Activated CD4-positive, alpha-beta memory T cell treated with anti-CD3 and anti-CD28 coated beads, Interleukin-2, amount 10 ng/mL, durations not matched to agents 7 days and 5 days (primary cell): ENCODE data around the gene AHRR. TPM values are rescaled to one million over a fixed set of nuclear protein-coding genes. Genes with fewer than 3 reads are reported as not detected.

Experiments
- CTCF ChIA-PET: fragments of 350-600 bp; sonication (Branson Sonifier 250); formaldehyde crosslinking; loops from one replicate; lab custom pipeline; 2021; ENCODE audit warnings: antibody characterized with exemption, inconsistent platforms; lab: Charles Lee
- POLR2A ChIA-PET: fragments of 350-600 bp; sonication (Branson Sonifier 250); formaldehyde crosslinking; loops from one replicate; lab custom pipeline; 2021; ENCODE audit warnings: antibody characterized with exemption; lab: Charles Lee
- DNase-seq: peaks from one replicate; pipeline ENCODE4 v3.0.0-alpha.2; 2020
- H3K27ac Mint-ChIP-seq: one replicate; pipeline ENCODE4 v1.8.0; 2021; ENCODE audit warnings: mild to moderate bottlenecking, mixed read lengths
- H3K27me3 Mint-ChIP-seq: one replicate; pipeline ENCODE4 v1.8.0; 2021; ENCODE audit warnings: mixed read lengths
- H3K36me3 Mint-ChIP-seq: one replicate; pipeline ENCODE4 v1.8.0; 2021; ENCODE audit warnings: low read depth, mixed read lengths
- H3K4me1 Mint-ChIP-seq: one replicate; pipeline ENCODE4 v1.8.0; 2021; ENCODE audit warnings: mixed read lengths
- H3K4me3 Mint-ChIP-seq: one replicate; pipeline ENCODE4 v1.8.0; 2021; ENCODE audit warnings: mild to moderate bottlenecking, mixed read lengths
- H3K9me3 Mint-ChIP-seq: one replicate; pipeline ENCODE4 v1.8.0; 2021; ENCODE audit warnings: mixed read lengths
- total RNA-seq, 2 experiments: library from RNA; stranded (reverse); gene quantifications; one replicate each; pipeline ENCODE4 v1.2.3, GENCODE V29; 2021

The AHRR gene
- total RNA-seq, 2 experiments from 2014 or later, result 23.6 to 24.6 TPM

- POLR2A ChIA-PET, result no interaction called here
- peaks cover 38% of the 10 kb centered on the region for H3K4me1 Mint-ChIP-seq
- no peak for DNase-seq
- H3K9me3 Mint-ChIP-seq, result peaks cover 15% of the 10 kb centered on the region
- no peaks in the 10 kb centered on the region for H3K27me3 Mint-ChIP-seq
- CTCF ChIA-PET, result interaction anchor here (0.8 to 1.7 kb wide), 3 partner anchors 23 to 132 kb away, joined by 3 to 6 read pairs (median 3); no protein-coding TSS in a partner anchor
- no peak overlapping the region for H3K27ac Mint-ChIP-seq
- H3K36me3 Mint-ChIP-seq, result peaks cover 84% of the 10 kb centered on the region
- H3K4me3 Mint-ChIP-seq, result no peak overlapping the region
Observed at GRCh38 chr5:449151-449550, 127.6 kb downstream of the AHRR start.

- H3K9me3 Mint-ChIP-seq, result peaks cover 15% of the 10 kb centered on the region
- ChIA-PET CTCF (interaction anchor here (1.3 kb wide), 1 partner anchor 135 kb away, joined by 3 read pairs; no protein-coding TSS in a partner anchor), POLR2A (interaction anchor here (1.4 kb wide), 1 partner anchor 20 kb away, joined by 8 read pairs; no protein-coding TSS in a partner anchor)
- no peak overlapping the region for H3K27ac Mint-ChIP-seq
- DNase-seq, result no peak
- H3K4me3 Mint-ChIP-seq, result no peak overlapping the region
- no peaks in the 10 kb centered on the region for H3K27me3 Mint-ChIP-seq
- H3K4me1 Mint-ChIP-seq, result peaks cover 33% of the 10 kb centered on the region
- H3K36me3 Mint-ChIP-seq, result peaks cover 92% of the 10 kb centered on the region
Observed at GRCh38 chr5:451587-452458, 130.3 kb downstream of the AHRR start.

- H3K27ac Mint-ChIP-seq, result peak overlapping the region; percentile 57
- peaks cover 32% of the 10 kb centered on the region for H3K4me1 Mint-ChIP-seq
- ChIA-PET POLR2A (interaction anchor here (1.4 kb wide), 1 partner anchor 19 kb away, joined by 8 read pairs; no protein-coding TSS in a partner anchor), CTCF (interaction anchor here (0.6 to 1.3 kb wide), 4 partner anchors 20 to 171 kb away, joined by 3 to 4 read pairs (median 3); no protein-coding TSS in a partner anchor)
- no peak overlapping the region for H3K4me3 Mint-ChIP-seq
- peaks cover 15% of the 10 kb centered on the region for H3K9me3 Mint-ChIP-seq
- H3K27me3 Mint-ChIP-seq, result no peaks in the 10 kb centered on the region
- no peak for DNase-seq
- peaks cover 91% of the 10 kb centered on the region for H3K36me3 Mint-ChIP-seq
Observed at GRCh38 chr5:452978-453710, 131.6 kb downstream of the AHRR start.

GRCh38 chr5:453725-454481 is 132.4 kb downstream of the AHRR start:
- CTCF ChIA-PET, result interaction anchor here (0.9 to 1.1 kb wide), 2 partner anchors 19 to 137 kb away, joined by 3 read pairs; no protein-coding TSS in a partner anchor

GRCh38 chr5:454936-455335 is 133.4 kb downstream of the AHRR start:
- Mint-ChIP-seq H3K27ac (no peak overlapping the region), H3K4me1 (peaks cover 50% of the 10 kb centered on the region), H3K27me3 (no peaks in the 10 kb centered on the region)

More at GRCh38 chr5:453725-454481, 132.4 kb downstream of the AHRR start:
- Mint-ChIP-seq H3K27me3 (no peaks in the 10 kb centered on the region), H3K36me3 (peaks cover 91% of the 10 kb centered on the region), H3K4me3 (no peak overlapping the region), H3K4me1 (peaks cover 40% of the 10 kb centered on the region), H3K9me3 (peaks cover 15% of the 10 kb centered on the region), H3K27ac (peak overlapping the region; percentile 57)
- no peak for DNase-seq
- POLR2A ChIA-PET, result interaction anchor here (1.4 kb wide), 1 partner anchor 18 kb away, joined by 8 read pairs; no protein-coding TSS in a partner anchor

GRCh38 chr5:455806-456205 is 134.3 kb downstream of the AHRR start:
- Mint-ChIP-seq H3K4me3 (no peak overlapping the region), H3K27me3 (no peaks in the 10 kb centered on the region), H3K9me3 (peaks cover 15% of the 10 kb centered on the region), H3K4me1 (peaks cover 57% of the 10 kb centered on the region), H3K36me3 (peaks cover 91% of the 10 kb centered on the region), H3K27ac (no peak overlapping the region)
- ChIA-PET POLR2A (no interaction called here), CTCF (no interaction called here)
- no peak for DNase-seq

More at GRCh38 chr5:454936-455335, 133.4 kb downstream of the AHRR start:
- DNase-seq, result no peak
- Mint-ChIP-seq H3K36me3 (peaks cover 91% of the 10 kb centered on the region), H3K9me3 (peaks cover 15% of the 10 kb centered on the region), H3K4me3 (no peak overlapping the region)
- CTCF ChIA-PET, result no interaction called here
- POLR2A ChIA-PET, result no interaction called here

- no peak overlapping the region for H3K27ac Mint-ChIP-seq
- CTCF ChIA-PET, result no interaction called here
- no peak overlapping the region for H3K4me3 Mint-ChIP-seq
- H3K9me3 Mint-ChIP-seq, result peaks cover 13% of the 10 kb centered on the region
- no peak for DNase-seq
- no peaks in the 10 kb centered on the region for H3K27me3 Mint-ChIP-seq
- POLR2A ChIA-PET, result interaction anchor here (0.9 kb wide), 1 partner anchor 10 kb away, joined by 3 read pairs; no protein-coding TSS in a partner anchor
- peaks cover 58% of the 10 kb centered on the region for H3K4me1 Mint-ChIP-seq
- peaks cover 87% of the 10 kb centered on the region for H3K36me3 Mint-ChIP-seq
Observed at GRCh38 chr5:456351-457194, 135.1 kb downstream of the AHRR start.

- Mint-ChIP-seq H3K27me3 (no peaks in the 10 kb centered on the region), H3K4me3 (no peak overlapping the region), H3K36me3 (peaks cover 87% of the 10 kb centered on the region), H3K27ac (no peak overlapping the region), H3K9me3 (peaks cover 5% of the 10 kb centered on the region), H3K4me1 (peaks cover 60% of the 10 kb centered on the region)
- POLR2A ChIA-PET, result interaction anchor here (0.9 kb wide), 1 partner anchor 10 kb away, joined by 3 read pairs; no protein-coding TSS in a partner anchor
- CTCF ChIA-PET, result no interaction called here
- no peak for DNase-seq
Observed at GRCh38 chr5:457195-457961, 135.9 kb downstream of the AHRR start.

GRCh38 chr5:458547-459353 is 137.2 kb downstream of the AHRR start:
- CTCF ChIA-PET, result interaction anchor here (0.7 kb wide), 1 partner anchor 258 kb away, joined by 4 read pairs; no protein-coding TSS in a partner anchor
- Mint-ChIP-seq H3K4me3 (no peak overlapping the region), H3K36me3 (peaks cover 84% of the 10 kb centered on the region), H3K9me3 (no peaks in the 10 kb centered on the region), H3K27me3 (no peaks in the 10 kb centered on the region), H3K27ac (peak overlapping the region; percentile 49), H3K4me1 (peaks cover 56% of the 10 kb centered on the region)
- peak; percentile 41 for DNase-seq
- POLR2A ChIA-PET, result no interaction called here

- no peak for DNase-seq
- CTCF ChIA-PET, result no interaction called here
- peaks cover 82% of the 10 kb centered on the region for H3K36me3 Mint-ChIP-seq
- H3K9me3 Mint-ChIP-seq, result no peaks in the 10 kb centered on the region
- H3K4me1 Mint-ChIP-seq, result peaks cover 56% of the 10 kb centered on the region
- no peak overlapping the region for H3K4me3 Mint-ChIP-seq
- POLR2A ChIA-PET, result interaction anchor here (0.9 kb wide), 1 partner anchor 12 kb away, joined by 3 read pairs; no protein-coding TSS in a partner anchor
- no peaks in the 10 kb centered on the region for H3K27me3 Mint-ChIP-seq
- H3K27ac Mint-ChIP-seq, result no peak overlapping the region
Observed at GRCh38 chr5:459562-460272, 138.2 kb downstream of the AHRR start.
